ENCODE results near the gene ZNF716. TPM values are rescaled to one million over a fixed set of nuclear protein-coding genes. Genes with fewer than 3 reads are reported as not detected.
"Not testable (repeated sequence)": the region's sequence is repeated elsewhere in the genome, so short reads cannot be mapped to it uniquely, and the experiment has no call there.

Gene ZNF716
- total and polyA plus RNA-seq, 2 donors (not counting 3 experiments of a cell fraction or from before 2014, with no cell fraction given) = not detected

DNA sequence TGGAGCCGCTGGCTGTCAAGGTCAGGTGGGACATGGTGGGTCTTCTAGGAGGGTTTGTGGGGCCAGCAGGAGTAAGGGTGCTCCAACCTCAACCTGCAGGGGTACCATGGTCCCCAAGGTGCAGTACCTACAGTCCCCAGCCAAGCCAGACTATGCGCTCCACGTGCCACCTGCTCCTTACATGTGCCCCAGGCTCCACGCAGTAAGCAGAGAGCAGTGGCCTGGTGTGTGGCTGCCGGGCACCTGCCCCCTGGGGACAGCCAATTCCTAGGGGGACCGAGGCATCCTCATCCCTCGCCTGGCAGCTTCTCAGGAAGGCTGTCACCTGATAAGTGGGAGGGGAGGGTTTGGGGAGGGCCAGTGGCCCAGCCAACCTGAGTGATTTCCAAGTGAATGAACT lies 11.7 kb upstream of the ZNF716 start:
- FAIRE-seq (no peak), DNase-seq (ENCODE audit: low read depth, low spot score) (no peak)
- Histone ChIP-seq H3K9me3 (replicated peaks; ENCODE audit: control insufficient read depth, insufficient read depth, low read length) (no peaks in the 10 kb centered on the region), H3K36me3 (ENCODE audit: control insufficient read depth in 2 of 2, extremely low read depth in 1 of 2, insufficient read depth in 2 of 2, low read length in 2 of 2) (no peaks in the 10 kb centered on the region), H2AFZ (ENCODE audit: low read depth, low read length) (no peak overlapping the region), H3K9ac (replicated peaks; ENCODE audit: extremely low read depth, insufficient read depth, low read length) (no peak overlapping the region), H3K27me3 (ENCODE audit: control insufficient read depth in 2 of 2, insufficient read depth in 2 of 2, low read length in 2 of 2) (no peaks in the 10 kb centered on the region), H3K27ac (ENCODE audit: insufficient read depth, low read depth, low read length) (no peak overlapping the region), H4K20me1 (replicated peaks; ENCODE audit: control insufficient read depth, extremely low read depth, insufficient read depth, low read length) (no peaks in the 10 kb centered on the region), H3K4me3 (replicated peaks in 1 of 3; ENCODE audit: insufficient read depth in 1 of 3, low read depth in 1 of 3, low read length in 3 of 3) (no peak overlapping the region), H3K9me1 (replicated peaks; ENCODE audit: control insufficient read depth, extremely low read depth, insufficient read depth, low read length) (no peaks in the 10 kb centered on the region), H3K4me2 (ENCODE audit: insufficient read depth, low read length) (no peak overlapping the region), H3K4me1 (ENCODE audit: control insufficient read depth, extremely low read depth, insufficient read depth, low read length) (no peaks in the 10 kb centered on the region), H3K79me2 (ENCODE audit: control insufficient read depth, insufficient read depth, low read length) (no peaks in the 10 kb centered on the region)
- POLR2A ChIA-PET = no interaction called here
- dilution Hi-C loops (cut with MboI; ENCODE audit: extremely low pct_ligation_motif_present, low sequenced_read_pairs) = no loop called here
- CTCF ChIA-PET = no interaction called here
- BruUV-seq (replicated peaks) = no TSS peak
- TF ChIP-seq, protein P1, sequence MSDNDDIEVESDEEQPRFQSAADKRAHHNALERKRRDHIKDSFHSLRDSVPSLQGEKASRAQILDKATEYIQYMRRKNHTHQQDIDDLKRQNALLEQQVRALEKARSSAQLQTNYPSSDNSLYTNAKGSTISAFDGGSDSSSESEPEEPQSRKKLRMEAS (IDR thresholded peaks at IDR 0.05; ENCODE audit: insufficient read depth, insufficient read length) = no peak
- intact Hi-C loops (cut with micrococcal nuclease) = no loop called here

DNA sequence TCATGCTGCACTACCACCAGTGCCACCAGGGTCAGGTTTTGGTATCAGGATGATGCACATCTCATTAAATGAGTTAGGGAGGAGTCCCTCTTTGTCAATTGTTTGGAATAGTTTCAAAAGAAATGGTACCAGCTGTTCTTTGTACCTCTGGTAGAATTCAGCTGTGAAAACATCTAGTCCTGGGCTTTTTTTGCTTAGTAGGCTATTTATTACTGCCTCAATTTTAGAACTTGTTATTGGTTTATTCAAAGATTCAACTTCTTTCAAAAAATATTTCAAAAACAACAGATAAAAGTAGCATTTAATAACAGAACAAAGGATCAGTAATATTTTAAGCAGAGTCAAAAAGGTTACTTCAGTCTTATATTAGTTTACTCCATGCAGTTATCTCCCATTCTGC lies 6.4 kb upstream of the ZNF716 start:
- Histone ChIP-seq H3K9ac (replicated peaks; ENCODE audit: extremely low read depth, insufficient read depth, low read length) (no peak overlapping the region), H3K9me1 (replicated peaks; ENCODE audit: control insufficient read depth, extremely low read depth, insufficient read depth, low read length) (no peaks in the 10 kb centered on the region), H3K27me3 (ENCODE audit: control insufficient read depth in 2 of 2, insufficient read depth in 2 of 2, low read length in 2 of 2) (no peaks in the 10 kb centered on the region), H3K4me3 (replicated peaks in 1 of 3; ENCODE audit: insufficient read depth in 1 of 3, low read depth in 1 of 3, low read length in 3 of 3) (no peak overlapping the region), H4K20me1 (replicated peaks; ENCODE audit: control insufficient read depth, extremely low read depth, insufficient read depth, low read length) (no peaks in the 10 kb centered on the region), H3K27ac (ENCODE audit: insufficient read depth, low read depth, low read length) (no peak overlapping the region), H3K36me3 (ENCODE audit: control insufficient read depth in 2 of 2, extremely low read depth in 1 of 2, insufficient read depth in 2 of 2, low read length in 2 of 2) (no peaks in the 10 kb centered on the region), H3K79me2 (ENCODE audit: control insufficient read depth, insufficient read depth, low read length) (no peaks in the 10 kb centered on the region), H3K4me2 (ENCODE audit: insufficient read depth, low read length) (no peak overlapping the region), H3K9me3 (replicated peaks; ENCODE audit: control insufficient read depth, insufficient read depth, low read length) (no peaks in the 10 kb centered on the region), H2AFZ (ENCODE audit: low read depth, low read length) (no peak overlapping the region), H3K4me1 (ENCODE audit: control insufficient read depth, extremely low read depth, insufficient read depth, low read length) (no peaks in the 10 kb centered on the region)
- intact Hi-C loops (cut with micrococcal nuclease) (no loop called here), dilution Hi-C loops (cut with MboI; ENCODE audit: extremely low pct_ligation_motif_present, low sequenced_read_pairs) (no loop called here)
- DNase-seq (ENCODE audit: low read depth, low spot score) (no peak), FAIRE-seq (no peak)
- BruUV-seq (replicated peaks) = no TSS peak
- POLR2A ChIA-PET = no interaction called here
- TF ChIP-seq, protein P2, sequence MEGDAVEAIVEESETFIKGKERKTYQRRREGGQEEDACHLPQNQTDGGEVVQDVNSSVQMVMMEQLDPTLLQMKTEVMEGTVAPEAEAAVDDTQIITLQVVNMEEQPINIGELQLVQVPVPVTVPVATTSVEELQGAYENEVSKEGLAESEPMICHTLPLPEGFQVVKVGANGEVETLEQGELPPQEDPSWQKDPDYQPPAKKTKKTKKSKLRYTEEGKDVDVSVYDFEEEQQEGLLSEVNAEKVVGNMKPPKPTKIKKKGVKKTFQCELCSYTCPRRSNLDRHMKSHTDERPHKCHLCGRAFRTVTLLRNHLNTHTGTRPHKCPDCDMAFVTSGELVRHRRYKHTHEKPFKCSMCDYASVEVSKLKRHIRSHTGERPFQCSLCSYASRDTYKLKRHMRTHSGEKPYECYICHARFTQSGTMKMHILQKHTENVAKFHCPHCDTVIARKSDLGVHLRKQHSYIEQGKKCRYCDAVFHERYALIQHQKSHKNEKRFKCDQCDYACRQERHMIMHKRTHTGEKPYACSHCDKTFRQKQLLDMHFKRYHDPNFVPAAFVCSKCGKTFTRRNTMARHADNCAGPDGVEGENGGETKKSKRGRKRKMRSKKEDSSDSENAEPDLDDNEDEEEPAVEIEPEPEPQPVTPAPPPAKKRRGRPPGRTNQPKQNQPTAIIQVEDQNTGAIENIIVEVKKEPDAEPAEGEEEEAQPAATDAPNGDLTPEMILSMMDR (IDR thresholded peaks at IDR 0.05; ENCODE audit: extremely low read depth in 1 of 2, insufficient read depth in 1 of 2, low read depth in 1 of 2, low read length in 2 of 2) = no peak
- no peak for TF ChIP-seq POLR2A (IDR thresholded peaks at IDR 0.05; ENCODE audit: low read depth, low read length)
- no peak for TF ChIP-seq MYC (IDR thresholded peaks at IDR 0.05; ENCODE audit: low read depth, low read length)
- no peak for TF ChIP-seq GATA2 (IDR thresholded peaks at IDR 0.05; ENCODE audit: insufficient read depth, insufficient read length, low read depth, low read length)
- no peak for TF ChIP-seq POLR2AphosphoS5 (IDR thresholded peaks at IDR 0.05; ENCODE audit: insufficient read depth, low read depth, low read length)
- TF ChIP-seq EZH2 (IDR thresholded peaks at IDR 0.05; ENCODE audit: borderline replicate concordance, low read depth, low read length, severe bottlenecking) = no peak
- TF ChIP-seq, protein P1 (IDR thresholded peaks at IDR 0.05; ENCODE audit: insufficient read depth, insufficient read length) = no peak
- TF ChIP-seq JUN (IDR thresholded peaks at IDR 0.05; ENCODE audit: borderline replicate concordance, insufficient read depth, insufficient read length, low read depth) = no peak
- CTCF ChIA-PET = no interaction called here

DNA sequence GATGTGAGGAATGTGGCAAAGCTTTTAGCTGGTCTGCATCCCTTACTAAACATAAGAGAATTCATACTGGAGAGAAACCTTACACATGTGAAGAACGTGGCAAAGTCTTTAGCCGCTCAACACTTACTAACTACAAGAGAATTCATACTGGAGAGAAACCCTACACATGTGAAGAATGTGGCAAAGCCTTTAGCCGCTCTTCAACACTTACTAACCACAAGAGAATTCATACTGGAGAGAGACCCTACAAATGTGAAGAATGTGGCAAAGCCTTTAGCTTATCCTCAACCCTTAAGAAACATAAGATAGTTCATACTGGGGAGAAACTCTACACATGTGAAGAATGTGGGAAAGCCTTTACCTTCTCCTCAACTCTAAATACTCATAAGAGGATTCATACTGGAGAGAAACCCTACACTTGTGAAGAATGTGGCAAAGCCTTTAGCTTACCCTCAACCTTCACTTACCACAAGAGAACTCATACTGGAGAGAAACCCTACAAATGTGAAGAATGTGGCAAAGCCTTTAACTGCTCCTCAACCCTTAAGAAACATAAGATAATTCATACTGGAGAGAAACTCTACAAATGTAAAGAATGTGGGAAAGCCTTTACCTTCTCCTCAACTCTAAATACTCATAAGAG lies 19.3 kb downstream of the ZNF716 start:
- H3K36me3 ChIP-seq (ENCODE audit: control insufficient read depth in 2 of 2, extremely low read depth in 1 of 2, insufficient read depth in 2 of 2, low read length in 2 of 2); H3K27me3 ChIP-seq (ENCODE audit: control insufficient read depth in 2 of 2, insufficient read depth in 2 of 2, low read length in 2 of 2); BruUV-seq (replicated peaks); H3K4me3 ChIP-seq (replicated peaks in 1 of 3; ENCODE audit: insufficient read depth in 1 of 3, low read depth in 1 of 3, low read length in 3 of 3); H2AFZ ChIP-seq (ENCODE audit: low read depth, low read length); H3K9me3 ChIP-seq (replicated peaks; ENCODE audit: control insufficient read depth, insufficient read depth, low read length); dilution Hi-C loops (cut with MboI; ENCODE audit: extremely low pct_ligation_motif_present, low sequenced_read_pairs); FAIRE-seq; CTCF ChIA-PET; H3K4me1 ChIP-seq (ENCODE audit: control insufficient read depth, extremely low read depth, insufficient read depth, low read length); POLR2A ChIA-PET; intact Hi-C loops (cut with micrococcal nuclease); H3K79me2 ChIP-seq (ENCODE audit: control insufficient read depth, insufficient read depth, low read length); H3K27ac ChIP-seq (ENCODE audit: insufficient read depth, low read depth, low read length); H3K9me1 ChIP-seq (replicated peaks; ENCODE audit: control insufficient read depth, extremely low read depth, insufficient read depth, low read length); H4K20me1 ChIP-seq (replicated peaks; ENCODE audit: control insufficient read depth, extremely low read depth, insufficient read depth, low read length); H3K4me2 ChIP-seq (ENCODE audit: insufficient read depth, low read length); DNase-seq (ENCODE audit: low read depth, low spot score); H3K9ac ChIP-seq (replicated peaks; ENCODE audit: extremely low read depth, insufficient read depth, low read length): not testable (repeated sequence)

Data from endothelial cell of umbilical vein (primary cell).